Stimulated activated CD4-positive, alpha-beta T cell treated with anti-CD3 and anti-CD28 coated beads, Interleukin-1b, Interleukin-23, amount 100 ng/mL, for 1 hour (primary cell): Measurements from ENCODE around the gene NXF3.
"Not testable (repeated sequence)": the region's sequence is repeated elsewhere in the genome, so short reads cannot be mapped to it uniquely, and the experiment has no call there.

Experiments used
- DNase-seq, 2 donors: peaks; one replicate each; pipeline ENCODE4 v3.0.0-alpha.2; 2020; ENCODE audit warnings: low read depth in 2 of 2

Gene NXF3

GRCh38 chrX:103051260-103051789 lies 41.6 kb downstream of the NXF3 start:
- DNase-seq, result no peak

- DNase-seq, result not testable (repeated sequence)
Observed at GRCh38 chrX:103033371-103033770, 59.6 kb downstream of the NXF3 start.
